ENCODE data around the gene CCDC191. TPM values are rescaled to one million over a fixed set of nuclear protein-coding genes. Genes with fewer than 3 reads are reported as not detected.

The CCDC191 gene
- total RNA-seq, 1 experiment from 2014 or later: 0.39 TPM

GRCh38 chr3:114033721-114034120, 22.6 kb downstream of the CCDC191 start:
- no peak for DNase-seq (ENCODE audit: low read depth in 1 of 2, low spot score in 2 of 2)
- Histone ChIP-seq H3K27me3 (replicated peaks) (no peaks in the 10 kb centered on the region), H3K9me3 (replicated peaks) (no peaks in the 10 kb centered on the region), H3K36me3 (no peaks in the 10 kb centered on the region), H3K4me1 (replicated peaks) (no peaks in the 10 kb centered on the region), H3K27ac (no peak overlapping the region), H3K4me3 (no peak overlapping the region)

- Histone ChIP-seq H3K4me1 (replicated peaks) (peaks cover 10% of the 10 kb centered on the region), H3K27me3 (replicated peaks) (no peaks in the 10 kb centered on the region), H3K27ac (no peak overlapping the region), H3K36me3 (no peaks in the 10 kb centered on the region), H3K4me3 (no peak overlapping the region), H3K9me3 (replicated peaks) (no peaks in the 10 kb centered on the region)
- DNase-seq (ENCODE audit: low read depth in 1 of 2, low spot score in 2 of 2): no peak
Observed at GRCh38 chr3:114026331-114026730, 30.0 kb downstream of the CCDC191 start.

- Histone ChIP-seq H3K27ac (no peak overlapping the region), H3K4me3 (no peak overlapping the region), H3K9me3 (replicated peaks) (no peaks in the 10 kb centered on the region), H3K4me1 (replicated peaks) (peaks cover 10% of the 10 kb centered on the region), H3K36me3 (no peaks in the 10 kb centered on the region), H3K27me3 (replicated peaks) (no peaks in the 10 kb centered on the region)
- no peak for DNase-seq (ENCODE audit: low read depth in 1 of 2, low spot score in 2 of 2)
Observed at GRCh38 chr3:114025451-114025850, 30.9 kb downstream of the CCDC191 start.

- Histone ChIP-seq H3K9me3 (replicated peaks) (no peaks in the 10 kb centered on the region), H3K4me3 (no peak overlapping the region), H3K4me1 (replicated peaks) (peaks cover 10% of the 10 kb centered on the region), H3K27ac (no peak overlapping the region), H3K27me3 (replicated peaks) (no peaks in the 10 kb centered on the region), H3K36me3 (no peaks in the 10 kb centered on the region)
- DNase-seq (ENCODE audit: low read depth in 1 of 2, low spot score in 2 of 2): peak in 1 of 2 experiments; percentile 37
Observed at GRCh38 chr3:114022145-114022802, 34.1 kb downstream of the CCDC191 start.

- no peak for DNase-seq (ENCODE audit: low read depth in 1 of 2, low spot score in 2 of 2)
- H3K4me3 ChIP-seq: no peak overlapping the region
- H3K27me3 ChIP-seq (replicated peaks): no peaks in the 10 kb centered on the region
- no peaks in the 10 kb centered on the region for H3K9me3 ChIP-seq (replicated peaks)
- peaks cover 10% of the 10 kb centered on the region for H3K4me1 ChIP-seq (replicated peaks)
- H3K27ac ChIP-seq: no peak overlapping the region
- no peaks in the 10 kb centered on the region for H3K36me3 ChIP-seq
Observed at GRCh38 chr3:114020907-114021306, 35.4 kb downstream of the CCDC191 start.

- Histone ChIP-seq H3K27me3 (replicated peaks) (no peaks in the 10 kb centered on the region), H3K9me3 (replicated peaks) (no peaks in the 10 kb centered on the region), H3K36me3 (no peaks in the 10 kb centered on the region), H3K27ac (no peak overlapping the region), H3K4me1 (replicated peaks) (peaks cover 10% of the 10 kb centered on the region), H3K4me3 (no peak overlapping the region)
- no peak for DNase-seq (ENCODE audit: low read depth in 1 of 2, low spot score in 2 of 2)
Observed at GRCh38 chr3:114019486-114019885, 36.8 kb downstream of the CCDC191 start.

GRCh38 chr3:114014211-114014610, 42.1 kb downstream of the CCDC191 start:
- H3K27me3 ChIP-seq (replicated peaks): no peaks in the 10 kb centered on the region
- H3K27ac ChIP-seq: no peak overlapping the region
- H3K36me3 ChIP-seq: no peaks in the 10 kb centered on the region
- H3K4me1 ChIP-seq (replicated peaks): no peaks in the 10 kb centered on the region
- DNase-seq (ENCODE audit: low read depth in 1 of 2, low spot score in 2 of 2): no peak
- H3K9me3 ChIP-seq (replicated peaks): no peaks in the 10 kb centered on the region
- H3K4me3 ChIP-seq: no peak overlapping the region

- Histone ChIP-seq H3K9me3 (replicated peaks) (no peaks in the 10 kb centered on the region), H3K27ac (no peak overlapping the region), H3K36me3 (no peaks in the 10 kb centered on the region), H3K4me3 (no peak overlapping the region), H3K4me1 (replicated peaks) (no peaks in the 10 kb centered on the region), H3K27me3 (replicated peaks) (no peaks in the 10 kb centered on the region)
- DNase-seq (ENCODE audit: low read depth in 1 of 2, low spot score in 2 of 2): no peak
Observed at GRCh38 chr3:114011059-114011797, 45.1 kb downstream of the CCDC191 start.

- Histone ChIP-seq H3K4me1 (replicated peaks) (no peaks in the 10 kb centered on the region), H3K27ac (no peak overlapping the region), H3K9me3 (replicated peaks) (no peaks in the 10 kb centered on the region; the same call in 1 of the 2 replicates), H3K27me3 (replicated peaks) (no peaks in the 10 kb centered on the region), H3K36me3 (no peaks in the 10 kb centered on the region), H3K4me3 (no peak overlapping the region)
- DNase-seq (ENCODE audit: low read depth in 1 of 2, low spot score in 2 of 2): no peak
Observed at GRCh38 chr3:114005481-114005880, 50.8 kb downstream of the CCDC191 start.

- Histone ChIP-seq H3K4me1 (replicated peaks) (no peaks in the 10 kb centered on the region), H3K9me3 (replicated peaks) (no peaks in the 10 kb centered on the region), H3K27me3 (replicated peaks) (0 out of 2 replicates have a peak, but pooled peaks cover 3% of the 10 kb centered on the region), H3K36me3 (no peaks in the 10 kb centered on the region), H3K27ac (no peak overlapping the region), H3K4me3 (no peak overlapping the region)
- no peak for DNase-seq (ENCODE audit: low read depth in 1 of 2, low spot score in 2 of 2)
Observed at GRCh38 chr3:113985541-113985940, 70.8 kb downstream of the CCDC191 start.

- DNase-seq (ENCODE audit: low read depth in 1 of 2, low spot score in 2 of 2): no peak
Observed at GRCh38 chr3:113983544-113983943, 72.8 kb downstream of the CCDC191 start.

GRCh38 chr3:113981803-113982202, 74.5 kb downstream of the CCDC191 start:
- H3K27ac ChIP-seq: no peak overlapping the region
- no peak for DNase-seq (ENCODE audit: low read depth in 1 of 2, low spot score in 2 of 2)
- no peaks in the 10 kb centered on the region for H3K36me3 ChIP-seq
- no peaks in the 10 kb centered on the region for H3K4me1 ChIP-seq (replicated peaks)
- H3K4me3 ChIP-seq: no peak overlapping the region
- H3K27me3 ChIP-seq (replicated peaks): 0 out of 2 replicates have a peak, but pooled peaks cover 3% of the 10 kb centered on the region
- H3K9me3 ChIP-seq (replicated peaks): no peaks in the 10 kb centered on the region

More at GRCh38 chr3:113983544-113983943, 72.8 kb downstream of the CCDC191 start:
- no peaks in the 10 kb centered on the region for H3K4me1 ChIP-seq (replicated peaks)
- no peaks in the 10 kb centered on the region for H3K9me3 ChIP-seq (replicated peaks)
- H3K27me3 ChIP-seq (replicated peaks): 0 out of 2 replicates have a peak, but pooled peaks cover 3% of the 10 kb centered on the region
- no peaks in the 10 kb centered on the region for H3K36me3 ChIP-seq
- no peak overlapping the region for H3K27ac ChIP-seq
- H3K4me3 ChIP-seq: no peak overlapping the region

GRCh38 chr3:113979916-113980315, 76.4 kb downstream of the CCDC191 start:
- H3K27ac ChIP-seq: no peak overlapping the region
- H3K4me1 ChIP-seq (replicated peaks): no peaks in the 10 kb centered on the region
- H3K27me3 ChIP-seq (replicated peaks): 0 out of 2 replicates have a peak, but pooled peaks cover 3% of the 10 kb centered on the region

GRCh38 chr3:113977822-113978221, 78.5 kb downstream of the CCDC191 start:
- no peak overlapping the region for H3K4me3 ChIP-seq
- no peaks in the 10 kb centered on the region for H3K27me3 ChIP-seq (replicated peaks)
- DNase-seq (ENCODE audit: low read depth in 1 of 2, low spot score in 2 of 2): no peak
- no peaks in the 10 kb centered on the region for H3K36me3 ChIP-seq
- no peak overlapping the region for H3K27ac ChIP-seq
- no peaks in the 10 kb centered on the region for H3K9me3 ChIP-seq (replicated peaks)
- no peaks in the 10 kb centered on the region for H3K4me1 ChIP-seq (replicated peaks)

More at GRCh38 chr3:113979916-113980315, 76.4 kb downstream of the CCDC191 start:
- Histone ChIP-seq H3K9me3 (replicated peaks) (no peaks in the 10 kb centered on the region), H3K36me3 (no peaks in the 10 kb centered on the region), H3K4me3 (no peak overlapping the region)
- DNase-seq (ENCODE audit: low read depth in 1 of 2, low spot score in 2 of 2): no peak

Measured in SJSA1 (cell line).